Mucosa of descending colon (tissue), 3 donors: ENCODE measurements around the gene SPTBN2. TPM values are rescaled to one million over a fixed set of nuclear protein-coding genes. Genes with fewer than 3 reads are reported as not detected.

Experiments
- ATAC-seq: fragments of 200-7000 bp; cut with Tn5 transposase; one replicate; pipeline ENCODE4 v1.9.1; 2020; ENCODE audit warnings: mild to moderate bottlenecking, moderate library complexity
- DNase-seq, 3 donors: peaks; one replicate each; pipeline ENCODE4 v3.0.0-alpha.2; 2020
- H3K36me3 ChIP-seq: fragments of 200-600 bp; one replicate; pipeline ENCODE4 v1.8.0; 2021; ENCODE audit warnings: low read depth, mild to moderate bottlenecking
- H3K4me1 ChIP-seq: fragments of 200-600 bp; one replicate; pipeline ENCODE4 v1.8.0; 2021; ENCODE audit warnings: low read depth, mild to moderate bottlenecking
- H3K4me3 ChIP-seq: fragments of 200-600 bp; one replicate; pipeline ENCODE4 v1.8.0; 2021; ENCODE audit warnings: mild to moderate bottlenecking
- H3K9me3 ChIP-seq: fragments of 200-600 bp; one replicate; pipeline ENCODE4 v1.8.0; 2021; ENCODE audit warnings: mild to moderate bottlenecking
- CTCF ChIP-seq: fragments of 200-600 bp; IDR thresholded peaks from one replicate; pipeline ENCODE4 v1.8.0; 2022; ENCODE audit warnings: antibody characterized with exemption, mild to moderate bottlenecking
- intact Hi-C, 2 donors: fragments of 100-400 bp; cut with DNase I in 1 of 2; cut with micrococcal nuclease in 1 of 2; formaldehyde crosslinking; loops; one replicate each; pipeline versions ENCODE4 v1.11.0 to v1.11.1; 2022; cut with DNase I, micrococcal nuclease
- total RNA-seq, 3 donors: library from RNA; stranded (reverse); fragmentation: NEBNext Ultra II Directional in 2 of 3; extraction: Animal tissue kit (Norgen Biotek cat#: 25700) in 2 of 3; gene quantifications; one replicate each; pipeline versions ENCODE4 v1.2.1 to v1.2.4, GENCODE V29; 2021 to 2023
- donor health status: DM: no; HTN: no; CAD: no; lungs with moderate emphysema.
- donor health status: DM: no; HTN: no; CAD: no.
- donor health status: DM: no; HTN: yes; CAD: no.

The SPTBN2 gene
- total RNA-seq, 3 donors from 2014 or later: 3.7 to 10.0 (median 6.3) TPM

GRCh38 chr11:66694732-66695207, 34.2 kb downstream of the SPTBN2 start:
- peak; percentile 86 for TF ChIP-seq CTCF
- no peak overlapping the region for H3K4me3 ChIP-seq
- H3K9me3 ChIP-seq: no peaks in the 10 kb centered on the region
- ATAC-seq (peak; percentile 98), DNase-seq (peak; percentile 83 to 96 (median 92))
- no peaks in the 10 kb centered on the region for H3K36me3 ChIP-seq
- intact Hi-C loops: loop anchor here (2.0 to 5.0 kb wide), 2 partner anchors 138 to 140 kb away; no protein-coding TSS in a partner anchor
- H3K4me1 ChIP-seq: no peaks in the 10 kb centered on the region

- no peak for TF ChIP-seq CTCF
Observed at GRCh38 chr11:66694056-66694410, 35.0 kb downstream of the SPTBN2 start.

GRCh38 chr11:66693356-66694055, 35.5 kb downstream of the SPTBN2 start:
- TF ChIP-seq CTCF: no peak
- H3K9me3 ChIP-seq: no peaks in the 10 kb centered on the region
- DNase-seq: peak in 1 of 3 donors; percentile 9
- no peaks in the 10 kb centered on the region for H3K36me3 ChIP-seq
- H3K4me3 ChIP-seq: no peak overlapping the region
- H3K4me1 ChIP-seq: no peaks in the 10 kb centered on the region
- intact Hi-C loops: loop anchor here in 1 of 2 donors (2.0 kb wide), 1 partner anchor 141 kb away; no protein-coding TSS in a partner anchor
- ATAC-seq: no peak

More at GRCh38 chr11:66694056-66694410, 35.0 kb downstream of the SPTBN2 start:
- Histone ChIP-seq H3K4me1 (no peaks in the 10 kb centered on the region), H3K36me3 (no peaks in the 10 kb centered on the region), H3K9me3 (no peaks in the 10 kb centered on the region), H3K4me3 (no peak overlapping the region)
- no peak for ATAC-seq
- peak in 1 of 3 donors; percentile 31 for DNase-seq
- intact Hi-C loops: loop anchor here in 1 of 2 donors (2.0 kb wide), 1 partner anchor 141 kb away; no protein-coding TSS in a partner anchor

GRCh38 chr11:66692871-66693331, 36.1 kb downstream of the SPTBN2 start:
- peak in 1 of 3 donors; percentile 25 for DNase-seq

GRCh38 chr11:66692446-66692845, 36.6 kb downstream of the SPTBN2 start:
- Histone ChIP-seq H3K4me3 (no peak overlapping the region), H3K36me3 (no peaks in the 10 kb centered on the region), H3K9me3 (no peaks in the 10 kb centered on the region), H3K4me1 (no peaks in the 10 kb centered on the region)
- intact Hi-C loops: no loop called here
- TF ChIP-seq CTCF: no peak
- DNase-seq (no peak), ATAC-seq (no peak)

More at GRCh38 chr11:66692871-66693331, 36.1 kb downstream of the SPTBN2 start:
- no peak for ATAC-seq
- H3K4me3 ChIP-seq: no peak overlapping the region
- H3K9me3 ChIP-seq: no peaks in the 10 kb centered on the region
- TF ChIP-seq CTCF: no peak
- intact Hi-C loops: no loop called here
- H3K36me3 ChIP-seq: no peaks in the 10 kb centered on the region
- H3K4me1 ChIP-seq: no peaks in the 10 kb centered on the region
